ENCODE results near the gene KLRC1.
"Not testable (repeated sequence)": the region's sequence is repeated elsewhere in the genome, so short reads cannot be mapped to it uniquely, and the experiment has no call there.

Gene KLRC1
- total RNA-seq, result 0.85 to 81.1 (median 7.4) reads per million in 9 experiments

- no peaks in the 10 kb centered on the region for H3K36me3 Mint-ChIP-seq (ENCODE audit: insufficient read depth)
- peaks cover 4 to 16% of the 10 kb centered on the region in 2 donors for H3K4me1 Mint-ChIP-seq (ENCODE audit: low read depth in 2 of 2)
- H3K9me3 Mint-ChIP-seq, result peaks cover 7 to 16% of the 10 kb centered on the region in 2 donors
- no peak within 1 kb of the TSS for H3K27ac Mint-ChIP-seq
- DNase-seq (no peak), ATAC-seq (replicated peaks) (peak; percentile 61)
- no peaks in the 10 kb centered on the region for H3K27me3 Mint-ChIP-seq
- peak within 1 kb of the TSS; percentile 21 to 41 for H3K4me3 Mint-ChIP-seq
These were observed at the start of gene KLRC1 for GRCh38 chr12:10453156-10453555. KLRC1 (minus strand) TSS chr12:10453377; CDS start chr12:10451156, 2,221 bp downstream.

- peaks cover 2% of the 10 kb centered on the region for H3K36me3 Mint-ChIP-seq (ENCODE audit: insufficient read depth)
- H3K4me1 Mint-ChIP-seq (ENCODE audit: low read depth in 2 of 2), result peaks cover 12 to 15% of the 10 kb centered on the region in 2 donors
- ATAC-seq (replicated peaks) (no peak), DNase-seq (no peak)
- no peaks in the 10 kb centered on the region for H3K9me3 Mint-ChIP-seq
- H3K4me3 Mint-ChIP-seq, result peak overlapping the region in 1 of 2 donors; percentile 4
- peak overlapping the region in 1 of 2 donors; percentile 29 for H3K27ac Mint-ChIP-seq
- no peaks in the 10 kb centered on the region for H3K27me3 Mint-ChIP-seq
These were observed 47.9 kb upstream of the KLRC1 start for GRCh38 chr12:10501030-10501429.

GRCh38 chr12:10498042-10498441, 44.9 kb upstream of the KLRC1 start:
- DNase-seq, result no peak
- H3K4me3 Mint-ChIP-seq, result peak overlapping the region; percentile 57 to 58
- peaks cover 13 to 19% of the 10 kb centered on the region in 2 donors for H3K4me1 Mint-ChIP-seq (ENCODE audit: low read depth in 2 of 2)
- no peaks in the 10 kb centered on the region for H3K9me3 Mint-ChIP-seq
- peaks cover 2% of the 10 kb centered on the region for H3K36me3 Mint-ChIP-seq (ENCODE audit: insufficient read depth)
- peak overlapping the region; percentile 81 to 83 for H3K27ac Mint-ChIP-seq
- no peaks in the 10 kb centered on the region for H3K27me3 Mint-ChIP-seq
- ATAC-seq (replicated peaks), result no peak

- DNase-seq, result peak; percentile 56 to 62 (median 59)
- peak overlapping the region; percentile 81 to 83 for H3K27ac Mint-ChIP-seq
- H3K9me3 Mint-ChIP-seq, result no peaks in the 10 kb centered on the region
- peak overlapping the region; percentile 57 to 58 for H3K4me3 Mint-ChIP-seq
- H3K36me3 Mint-ChIP-seq (ENCODE audit: insufficient read depth), result peaks cover 2% of the 10 kb centered on the region
- ATAC-seq (replicated peaks), result peak; percentile 100
- no peaks in the 10 kb centered on the region for H3K27me3 Mint-ChIP-seq
- H3K4me1 Mint-ChIP-seq (ENCODE audit: low read depth in 2 of 2), result peaks cover 13 to 19% of the 10 kb centered on the region in 2 donors
These were observed 44.4 kb upstream of the KLRC1 start for GRCh38 chr12:10497602-10498001.

GRCh38 chr12:10491766-10492165, 38.6 kb upstream of the KLRC1 start:
- Mint-ChIP-seq H3K36me3 (ENCODE audit: insufficient read depth) (no peaks in the 10 kb centered on the region), H3K4me1 (ENCODE audit: low read depth in 2 of 2) (peaks cover 3 to 15% of the 10 kb centered on the region in 2 donors), H3K27me3 (no peaks in the 10 kb centered on the region), H3K27ac (no peak overlapping the region), H3K9me3 (peaks cover 0 to 8% of the 10 kb centered on the region in 2 donors), H3K4me3 (no peak overlapping the region)
- DNase-seq, result no peak
- no peak for ATAC-seq (replicated peaks)

GRCh38 chr12:10487328-10487727, 34.2 kb upstream of the KLRC1 start:
- H3K27ac Mint-ChIP-seq; DNase-seq; H3K4me3 Mint-ChIP-seq; H3K27me3 Mint-ChIP-seq; H3K36me3 Mint-ChIP-seq (ENCODE audit: insufficient read depth); ATAC-seq (replicated peaks): not testable (repeated sequence)
- peaks cover 0 to 10% of the 10 kb centered on the region in 2 donors for H3K9me3 Mint-ChIP-seq
- H3K4me1 Mint-ChIP-seq (ENCODE audit: low read depth in 2 of 2), result peaks cover 11 to 18% of the 10 kb centered on the region in 2 donors

GRCh38 chr12:10481901-10482300, 28.7 kb upstream of the KLRC1 start:
- Mint-ChIP-seq H3K4me3 (peak overlapping the region; percentile 66 to 70), H3K4me1 (ENCODE audit: low read depth in 2 of 2) (peaks cover 23 to 25% of the 10 kb centered on the region in 2 donors), H3K27ac (peak overlapping the region; percentile 88 to 89)
- ATAC-seq (replicated peaks) (peak; percentile 61), DNase-seq (peak; percentile 16 to 40 (median 28))
- not testable (repeated sequence) for H3K36me3 Mint-ChIP-seq (ENCODE audit: insufficient read depth); H3K27me3 Mint-ChIP-seq; H3K9me3 Mint-ChIP-seq

GRCh38 chr12:10472808-10473207, 19.6 kb upstream of the KLRC1 start:
- not testable (repeated sequence) for H3K27me3 Mint-ChIP-seq; H3K4me3 Mint-ChIP-seq; H3K27ac Mint-ChIP-seq; ATAC-seq (replicated peaks); H3K9me3 Mint-ChIP-seq; H3K4me1 Mint-ChIP-seq (ENCODE audit: low read depth in 2 of 2); H3K36me3 Mint-ChIP-seq (ENCODE audit: insufficient read depth); DNase-seq

GRCh38 chr12:10469701-10470100, 16.5 kb upstream of the KLRC1 start:
- Mint-ChIP-seq H3K9me3 (peaks cover 2 to 6% of the 10 kb centered on the region in 2 donors), H3K27me3 (peaks cover 0 to 14% of the 10 kb centered on the region in 2 donors), H3K4me1 (ENCODE audit: low read depth in 2 of 2) (peaks cover 5 to 9% of the 10 kb centered on the region in 2 donors), H3K27ac (no peak overlapping the region), H3K36me3 (ENCODE audit: insufficient read depth) (peaks cover 3% of the 10 kb centered on the region), H3K4me3 (no peak overlapping the region)
- no peak for ATAC-seq (replicated peaks)
- DNase-seq, result no peak

- peaks cover 0 to 14% of the 10 kb centered on the region in 2 donors for H3K27me3 Mint-ChIP-seq
- no peak overlapping the region for H3K27ac Mint-ChIP-seq
- H3K4me3 Mint-ChIP-seq, result no peak overlapping the region
- peaks cover 5 to 9% of the 10 kb centered on the region in 2 donors for H3K4me1 Mint-ChIP-seq (ENCODE audit: low read depth in 2 of 2)
- no peak for DNase-seq
- H3K9me3 Mint-ChIP-seq, result peaks cover 10 to 23% of the 10 kb centered on the region in 2 donors
- no peak for ATAC-seq (replicated peaks)
- H3K36me3 Mint-ChIP-seq (ENCODE audit: insufficient read depth), result peaks cover 3% of the 10 kb centered on the region
These were observed 13.1 kb upstream of the KLRC1 start for GRCh38 chr12:10466311-10466710.

- no peaks in the 10 kb centered on the region for H3K27me3 Mint-ChIP-seq
- no peak for DNase-seq
- ATAC-seq (replicated peaks), result peak; percentile 26
- H3K36me3 Mint-ChIP-seq (ENCODE audit: insufficient read depth), result no peaks in the 10 kb centered on the region
- peaks cover 20 to 23% of the 10 kb centered on the region in 2 donors for H3K9me3 Mint-ChIP-seq
- peaks cover 10 to 12% of the 10 kb centered on the region in 2 donors for H3K4me1 Mint-ChIP-seq (ENCODE audit: low read depth in 2 of 2)
- H3K27ac Mint-ChIP-seq, result peak overlapping the region in 1 of 2 donors; percentile 7
- no peak overlapping the region for H3K4me3 Mint-ChIP-seq
These were observed 4.6 kb upstream of the KLRC1 start for GRCh38 chr12:10457760-10458159.

- H3K4me1 Mint-ChIP-seq (ENCODE audit: low read depth in 2 of 2), result peaks cover 10 to 12% of the 10 kb centered on the region in 2 donors
- no peaks in the 10 kb centered on the region for H3K36me3 Mint-ChIP-seq (ENCODE audit: insufficient read depth)
- peak overlapping the region in 1 of 2 donors; percentile 7 for H3K27ac Mint-ChIP-seq
- no peak overlapping the region for H3K4me3 Mint-ChIP-seq
- ATAC-seq (replicated peaks) (no peak), DNase-seq (no peak)
- peaks cover 11 to 18% of the 10 kb centered on the region in 2 donors for H3K9me3 Mint-ChIP-seq
- H3K27me3 Mint-ChIP-seq, result no peaks in the 10 kb centered on the region
These were observed 3.7 kb upstream of the KLRC1 start for GRCh38 chr12:10456856-10457255.

GRCh38 chr12:10455766-10456165, 2.6 kb upstream of the KLRC1 start:
- H3K4me1 Mint-ChIP-seq (ENCODE audit: low read depth in 2 of 2), result peaks cover 11 to 12% of the 10 kb centered on the region in 2 donors
- H3K9me3 Mint-ChIP-seq, result peaks cover 7 to 16% of the 10 kb centered on the region in 2 donors
- H3K27ac Mint-ChIP-seq, result peak overlapping the region in 1 of 2 donors; percentile 42
- DNase-seq (no peak), ATAC-seq (replicated peaks) (no peak)
- H3K4me3 Mint-ChIP-seq, result no peak overlapping the region
- no peaks in the 10 kb centered on the region for H3K36me3 Mint-ChIP-seq (ENCODE audit: insufficient read depth)
- H3K27me3 Mint-ChIP-seq, result no peaks in the 10 kb centered on the region

GRCh38 chr12:10454531-10454930, 1.4 kb upstream of the KLRC1 start:
- Mint-ChIP-seq H3K4me1 (ENCODE audit: low read depth in 2 of 2) (peaks cover 12% of the 10 kb centered on the region in 2 donors), H3K36me3 (ENCODE audit: insufficient read depth) (no peaks in the 10 kb centered on the region), H3K27me3 (no peaks in the 10 kb centered on the region), H3K4me3 (no peak overlapping the region), H3K9me3 (peaks cover 7 to 16% of the 10 kb centered on the region in 2 donors), H3K27ac (peak overlapping the region; percentile 32 to 42)
- DNase-seq (no peak), ATAC-seq (replicated peaks) (no peak)

Measured in effector memory CD8-positive, alpha-beta T cell (primary cell).